IPS DF 6.9 (cell line): Measurements from ENCODE around the gene MRTFA.
"Not testable (repeated sequence)": the region's sequence is repeated elsewhere in the genome, so short reads cannot be mapped to it uniquely, and the experiment has no call there.

Source experiments
- DNase-seq: peaks from one replicate; pipeline ENCODE4 v3.0.0-alpha.2; 2013; ENCODE audit warnings: low read depth, low spot score
- H3K27ac ChIP-seq: one replicate; pipeline ENCODE4 v1.5.1; 2013; ENCODE audit warnings: low read length, control low read depth
- H3K27me3 ChIP-seq: 2 replicates; pipeline ENCODE4 v1.6.1; 2013; ENCODE audit warnings: mild to moderate bottlenecking, low read length; ENCODE audit not compliant: control insufficient read depth, insufficient read depth
- H3K36me3 ChIP-seq: 2 replicates; pipeline ENCODE4 v1.6.1; 2013; ENCODE audit warnings: low read length; ENCODE audit not compliant: control insufficient read depth, insufficient read depth
- H3K4me1 ChIP-seq: 2 replicates; pipeline ENCODE4 v1.6.1; 2013; ENCODE audit warnings: low read length; ENCODE audit not compliant: control insufficient read depth, insufficient read depth
- H3K4me3 ChIP-seq: 2 replicates; pipeline ENCODE4 v1.5.1; 2013; ENCODE audit warnings: mild to moderate bottlenecking, low read length
- H3K9me3 ChIP-seq: 2 replicates; pipeline ENCODE4 v1.6.1; 2013; ENCODE audit warnings: low read length, inconsistent platforms; ENCODE audit not compliant: control insufficient read depth, insufficient read depth
- WGBS: extraction: QIAGEN DNeasy Blood & Tissue Kit; methylation state at CpG from one replicate; pipeline ENCODE4 v1.1.7; 2013; ENCODE audit warnings: mixed read lengths, missing lambda C conversion rate; ENCODE audit not compliant: insufficient read length, insufficient coverage; 5-methylcytosine and 5-hydroxymethylcytosine counted together

The MRTFA gene

GRCh38 chr22:40560994-40561515, 75.5 kb downstream of the MRTFA start:
- no CpG with 5 or more reads among the region's 2 CpGs for WGBS
- Histone ChIP-seq H3K4me1 (no peaks in the 10 kb centered on the region), H3K27me3 (no peaks in the 10 kb centered on the region), H3K36me3 (no peaks in the 10 kb centered on the region), H3K9me3 (no peaks in the 10 kb centered on the region), H3K27ac (no peak overlapping the region), H3K4me3 (no peak overlapping the region)
- no peak for DNase-seq

- no peaks in the 10 kb centered on the region for H3K4me1 ChIP-seq
- H3K4me3 ChIP-seq: no peak overlapping the region
- no peak overlapping the region for H3K27ac ChIP-seq
- WGBS: no CpG with 5 or more reads among the region's 3 CpGs
- H3K36me3 ChIP-seq: no peaks in the 10 kb centered on the region
- no peaks in the 10 kb centered on the region for H3K27me3 ChIP-seq
- DNase-seq: no peak
- no peaks in the 10 kb centered on the region for H3K9me3 ChIP-seq
Measured at GRCh38 chr22:40560551-40560950, 76.0 kb downstream of the MRTFA start.

- no peak for DNase-seq
- Histone ChIP-seq H3K4me3 (no peak overlapping the region), H3K4me1 (peaks cover 3% of the 10 kb centered on the region; the same call in 1 of the 2 replicates), H3K36me3 (no peaks in the 10 kb centered on the region; the same call in 1 of the 2 replicates), H3K9me3 (no peaks in the 10 kb centered on the region), H3K27me3 (no peaks in the 10 kb centered on the region), H3K27ac (no peak overlapping the region)
- WGBS: no CpG with 5 or more reads among the region's 2 CpGs
Measured at GRCh38 chr22:40557972-40558371, 78.5 kb downstream of the MRTFA start.

GRCh38 chr22:40556641-40557040, 79.9 kb downstream of the MRTFA start:
- Histone ChIP-seq H3K27ac (no peak overlapping the region), H3K4me3 (no peak overlapping the region), H3K4me1 (peaks cover 3% of the 10 kb centered on the region; the same call in 1 of the 2 replicates), H3K36me3 (no peaks in the 10 kb centered on the region; the same call in 1 of the 2 replicates), H3K9me3 (no peaks in the 10 kb centered on the region), H3K27me3 (no peaks in the 10 kb centered on the region)
- WGBS: no CpG with 5 or more reads among the region's 1 CpG
- no peak for DNase-seq

GRCh38 chr22:40554023-40554422, 82.5 kb downstream of the MRTFA start:
- WGBS: no CpG with 5 or more reads among the region's 1 CpG
- not testable (repeated sequence) for H3K27me3 ChIP-seq, H3K4me1 ChIP-seq, H3K9me3 ChIP-seq, H3K27ac ChIP-seq, H3K4me3 ChIP-seq, H3K36me3 ChIP-seq, DNase-seq

- Histone ChIP-seq H3K36me3 (no peaks in the 10 kb centered on the region; the same call in 1 of the 2 replicates), H3K9me3 (no peaks in the 10 kb centered on the region), H3K27me3 (no peaks in the 10 kb centered on the region), H3K4me3 (no peak overlapping the region), H3K4me1 (peaks cover 3% of the 10 kb centered on the region; the same call in 1 of the 2 replicates), H3K27ac (no peak overlapping the region)
- WGBS: no CpG with 5 or more reads among the region's 7 CpGs
- no peak for DNase-seq
Measured at GRCh38 chr22:40553014-40553554, 83.4 kb downstream of the MRTFA start.

GRCh38 chr22:40552070-40552469, 84.4 kb downstream of the MRTFA start:
- WGBS: no CpG with 5 or more reads among the region's 9 CpGs
- DNase-seq: no peak
- H3K4me3 ChIP-seq: no peak overlapping the region
- peaks cover 3% of the 10 kb centered on the region; the same call in 1 of the 2 replicates for H3K4me1 ChIP-seq
- H3K27me3 ChIP-seq: no peaks in the 10 kb centered on the region
- H3K36me3 ChIP-seq: no peaks in the 10 kb centered on the region; the same call in 1 of the 2 replicates
- no peak overlapping the region for H3K27ac ChIP-seq
- no peaks in the 10 kb centered on the region for H3K9me3 ChIP-seq

GRCh38 chr22:40547729-40548143, 88.8 kb downstream of the MRTFA start:
- no CpG with 5 or more reads among the region's 4 CpGs for WGBS
- Histone ChIP-seq H3K4me3 (no peak overlapping the region), H3K9me3 (no peaks in the 10 kb centered on the region), H3K27ac (no peak overlapping the region), H3K4me1 (no peaks in the 10 kb centered on the region), H3K36me3 (no peaks in the 10 kb centered on the region), H3K27me3 (no peaks in the 10 kb centered on the region)
- DNase-seq: no peak

GRCh38 chr22:40544758-40545157, 91.8 kb downstream of the MRTFA start:
- WGBS: no CpG with 5 or more reads among the region's 2 CpGs

GRCh38 chr22:40542821-40543540, 93.5 kb downstream of the MRTFA start:
- WGBS: no CpG with 5 or more reads among the region's 2 CpGs
- Histone ChIP-seq H3K27me3 (no peaks in the 10 kb centered on the region), H3K9me3 (no peaks in the 10 kb centered on the region), H3K4me3 (no peak overlapping the region), H3K36me3 (no peaks in the 10 kb centered on the region), H3K27ac (no peak overlapping the region), H3K4me1 (peaks cover 3% of the 10 kb centered on the region; the same call in 1 of the 2 replicates)
- DNase-seq: no peak

More at GRCh38 chr22:40544758-40545157, 91.8 kb downstream of the MRTFA start:
- no peak for DNase-seq
- no peaks in the 10 kb centered on the region for H3K36me3 ChIP-seq
- no peaks in the 10 kb centered on the region for H3K27me3 ChIP-seq
- H3K9me3 ChIP-seq: no peaks in the 10 kb centered on the region
- no peak overlapping the region for H3K4me3 ChIP-seq
- no peak overlapping the region for H3K27ac ChIP-seq
- peaks cover 3% of the 10 kb centered on the region; the same call in 1 of the 2 replicates for H3K4me1 ChIP-seq
